ENCODE data around the gene SH2D4B. TPM values are rescaled to one million over a fixed set of nuclear protein-coding genes. Genes with fewer than 3 reads are reported as not detected.

Gene SH2D4B
- total and polyA plus RNA-seq, 3 experiments from 2014 or later, result 0.11 to 0.13 TPM; not detected in 1

DNA sequence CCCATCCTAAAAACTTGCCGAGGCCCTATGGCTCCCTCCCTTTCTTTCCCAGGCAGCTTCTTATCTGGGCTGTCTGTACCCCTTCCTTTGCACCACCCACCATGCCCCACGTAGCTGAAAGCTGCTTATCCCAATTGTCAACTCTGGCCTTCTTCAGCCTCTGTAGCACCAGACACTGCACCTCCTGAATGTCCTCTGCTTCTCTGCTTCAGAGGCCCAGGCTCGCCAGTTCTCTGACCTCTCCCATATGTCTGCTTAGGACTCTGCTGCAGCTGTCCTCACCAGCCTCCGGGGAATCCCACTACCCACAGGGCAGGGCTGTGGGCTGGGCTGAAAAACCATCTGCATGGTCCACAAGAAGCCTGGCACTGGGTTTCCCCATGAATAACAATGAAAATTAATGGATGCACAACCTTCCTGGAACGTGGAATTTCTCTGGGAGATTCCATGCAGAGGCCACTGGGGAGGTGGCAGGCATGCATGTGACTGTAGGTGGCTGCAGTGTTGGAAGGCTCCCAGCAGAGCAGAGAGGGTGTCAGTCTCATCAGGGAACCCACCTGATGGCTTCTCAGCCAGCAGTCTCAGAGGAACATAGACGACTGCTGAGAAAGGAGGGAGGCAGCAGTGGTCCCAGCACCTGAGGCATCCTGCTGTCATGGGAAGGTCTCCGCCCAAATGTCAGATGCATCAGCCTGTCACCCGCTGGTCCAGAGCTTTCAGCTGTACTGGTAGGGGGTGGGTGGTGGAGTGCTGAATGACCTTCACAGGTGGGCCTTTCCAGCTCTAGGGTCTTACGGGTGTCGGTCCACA is 16.8 kb upstream of the SH2D4B start:
- no peaks in the 10 kb centered on the region for H3K27me3 ChIP-seq (ENCODE audit: insufficient read depth, low read length, poor library complexity, severe bottlenecking)
- H3K4me3 ChIP-seq (ENCODE audit: low read length), result no peak overlapping the region
- peaks cover 25% of the 10 kb centered on the region for H3K4me1 ChIP-seq (ENCODE audit: insufficient read depth, low read length)
- ChIA-PET POLR2A (no interaction called here), CTCF (interaction anchor here (1.1 to 2.8 kb wide), 2 partner anchors 9 to 16 kb away, joined by 3 to 11 read pairs; no protein-coding TSS in a partner anchor)
- H3K27ac ChIP-seq (ENCODE audit: low read depth, low read length), result no peak overlapping the region
- no peaks in the 10 kb centered on the region for H3K9me3 Mint-ChIP-seq
- peaks cover 0 to 1% of the 10 kb centered on the region in 2 donors for H3K27me3 Mint-ChIP-seq
- peaks cover 24% of the 10 kb centered on the region for H3K36me3 ChIP-seq (ENCODE audit: insufficient read depth, low read length)
- no peak overlapping the region for H3K4me3 Mint-ChIP-seq
- H3K27ac Mint-ChIP-seq, result peak overlapping the region in 6 of 8 donors; percentile 43 to 85 (median 62)
- no peaks in the 10 kb centered on the region for H3K9me3 ChIP-seq (ENCODE audit: low read length)
- peak in 1 of 5 donors; percentile 18 for DNase-seq
- peaks cover 0 to 63% (median 6%) of the 10 kb centered on the region in 3 donors for H3K36me3 Mint-ChIP-seq
- peaks cover 29 to 48% (median 48%) of the 10 kb centered on the region in 3 donors for H3K4me1 Mint-ChIP-seq

DNA sequence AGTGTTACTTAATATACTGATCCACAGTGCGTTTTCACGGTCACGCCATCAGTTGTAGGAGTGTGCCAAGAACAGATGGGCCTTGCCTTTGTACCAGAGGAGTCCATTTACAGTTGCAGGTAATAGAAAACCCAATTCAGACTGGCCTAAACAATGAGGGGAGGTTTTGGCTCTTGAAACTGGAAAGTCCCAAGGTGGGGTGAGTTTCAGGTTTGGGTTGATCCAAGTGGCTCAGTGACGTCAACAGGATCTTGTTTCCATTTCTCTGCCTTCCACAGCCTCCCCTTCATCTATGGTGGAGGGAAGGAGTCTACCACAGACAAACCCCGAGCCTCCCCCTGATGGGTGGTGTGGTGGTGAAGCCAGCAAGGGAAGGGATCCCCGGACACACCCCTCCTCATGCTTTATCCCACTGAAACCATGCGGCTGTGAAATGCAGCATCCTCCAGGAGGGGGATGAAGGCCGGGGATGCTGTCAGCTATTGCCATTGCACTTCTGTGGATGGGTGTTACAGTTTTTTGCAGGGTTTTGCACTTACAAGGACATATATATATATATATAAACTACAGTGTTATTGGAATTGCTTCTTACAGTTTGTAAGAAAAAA is 14.8 kb upstream of the SH2D4B start:
- Mint-ChIP-seq H3K27ac (peak overlapping the region in 6 of 8 donors; percentile 47 to 89 (median 73)), H3K9me3 (no peaks in the 10 kb centered on the region), H3K27me3 (peaks cover 0 to 1% of the 10 kb centered on the region in 2 donors), H3K36me3 (peaks cover 0 to 43% (median 2%) of the 10 kb centered on the region in 3 donors), H3K4me1 (peaks cover 39 to 62% (median 61%) of the 10 kb centered on the region in 3 donors), H3K4me3 (no peak overlapping the region)
- Histone ChIP-seq H3K27ac (ENCODE audit: low read depth, low read length) (no peak overlapping the region), H3K36me3 (ENCODE audit: insufficient read depth, low read length) (peaks cover 9% of the 10 kb centered on the region), H3K27me3 (ENCODE audit: insufficient read depth, low read length, poor library complexity, severe bottlenecking) (no peaks in the 10 kb centered on the region), H3K9me3 (ENCODE audit: low read length) (no peaks in the 10 kb centered on the region), H3K4me1 (ENCODE audit: insufficient read depth, low read length) (peaks cover 45% of the 10 kb centered on the region), H3K4me3 (ENCODE audit: low read length) (no peak overlapping the region)
- ChIA-PET CTCF (interaction anchor here (1.2 kb wide), 1 partner anchor 11 kb away, joined by 4 read pairs; no protein-coding TSS in a partner anchor), POLR2A (interaction anchor here (0.7 kb wide), 1 partner anchor 14 kb away, joined by 7 read pairs; no protein-coding TSS in a partner anchor)
- no peak for DNase-seq

DNA sequence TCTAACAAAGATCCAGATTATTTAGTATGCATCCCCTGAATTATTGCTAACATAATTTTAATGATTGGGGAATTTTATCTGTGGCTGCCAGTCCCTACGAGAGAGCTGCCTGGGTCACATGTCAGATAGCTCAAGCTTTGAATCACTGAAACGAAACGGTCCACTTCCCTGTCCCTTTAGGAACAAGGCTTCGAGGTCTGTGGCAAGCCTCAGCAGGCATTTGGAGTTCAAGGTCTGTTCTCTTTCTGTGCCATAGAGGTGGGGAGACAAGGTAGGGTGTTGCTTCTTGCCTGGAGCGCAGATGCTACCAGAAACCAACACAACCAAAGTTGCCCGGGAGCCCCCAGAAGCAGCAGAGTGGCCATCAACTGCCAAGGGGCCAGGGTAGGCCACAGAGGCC is 13.9 kb upstream of the SH2D4B start:
- H3K36me3 Mint-ChIP-seq, result peaks cover 0 to 39% (median under 1%) of the 10 kb centered on the region in 3 donors
- Histone ChIP-seq H3K9me3 (ENCODE audit: low read length) (no peaks in the 10 kb centered on the region), H3K36me3 (ENCODE audit: insufficient read depth, low read length) (no peaks in the 10 kb centered on the region), H3K27me3 (ENCODE audit: insufficient read depth, low read length, poor library complexity, severe bottlenecking) (no peaks in the 10 kb centered on the region), H3K4me3 (ENCODE audit: low read length) (no peak overlapping the region), H3K4me1 (ENCODE audit: insufficient read depth, low read length) (peaks cover 54% of the 10 kb centered on the region), H3K27ac (ENCODE audit: low read depth, low read length) (no peak overlapping the region)
- H3K9me3 Mint-ChIP-seq, result no peaks in the 10 kb centered on the region
- no peaks in the 10 kb centered on the region for H3K27me3 Mint-ChIP-seq
- CTCF ChIA-PET, result interaction anchor here (1.2 kb wide), 2 partner anchors 8 to 12 kb away, joined by 3 to 4 read pairs; no protein-coding TSS in a partner anchor
- POLR2A ChIA-PET, result interaction anchor here (0.6 kb wide), 1 partner anchor 31 kb away, joined by 3 read pairs; no protein-coding TSS in a partner anchor
- peaks cover 46 to 69% (median 68%) of the 10 kb centered on the region in 3 donors for H3K4me1 Mint-ChIP-seq
- no peak for DNase-seq
- no peak overlapping the region for H3K4me3 Mint-ChIP-seq
- H3K27ac Mint-ChIP-seq, result peak overlapping the region in 7 of 8 donors; percentile 9 to 89 (median 63)

- H3K4me1 ChIP-seq (ENCODE audit: insufficient read depth, low read length), result peaks cover 60% of the 10 kb centered on the region
- Mint-ChIP-seq H3K4me1 (peaks cover 47 to 71% (median 71%) of the 10 kb centered on the region in 3 donors), H3K4me3 (no peak overlapping the region), H3K36me3 (peaks cover 0 to 36% (median 0%) of the 10 kb centered on the region in 3 donors), H3K27ac (peak overlapping the region in 7 of 8 donors; percentile 34 to 85 (median 63)), H3K27me3 (no peaks in the 10 kb centered on the region), H3K9me3 (no peaks in the 10 kb centered on the region)
- POLR2A ChIA-PET, result interaction anchor here (0.6 kb wide), 1 partner anchor 31 kb away, joined by 3 read pairs; no protein-coding TSS in a partner anchor
- no peak for DNase-seq
- H3K4me3 ChIP-seq (ENCODE audit: low read length), result no peak overlapping the region
- no peaks in the 10 kb centered on the region for H3K27me3 ChIP-seq (ENCODE audit: insufficient read depth, low read length, poor library complexity, severe bottlenecking)
- H3K27ac ChIP-seq (ENCODE audit: low read depth, low read length), result no peak overlapping the region
- H3K36me3 ChIP-seq (ENCODE audit: insufficient read depth, low read length), result no peaks in the 10 kb centered on the region
- CTCF ChIA-PET, result interaction anchor here (1.2 to 2.4 kb wide), 4 partner anchors 9 to 78 kb away, joined by 3 to 6 read pairs (median 4); no protein-coding TSS in a partner anchor
- no peaks in the 10 kb centered on the region for H3K9me3 ChIP-seq (ENCODE audit: low read length)
Observed at GRCh38 chr10:80524190-80524909, 13.4 kb upstream of the SH2D4B start.

DNA sequence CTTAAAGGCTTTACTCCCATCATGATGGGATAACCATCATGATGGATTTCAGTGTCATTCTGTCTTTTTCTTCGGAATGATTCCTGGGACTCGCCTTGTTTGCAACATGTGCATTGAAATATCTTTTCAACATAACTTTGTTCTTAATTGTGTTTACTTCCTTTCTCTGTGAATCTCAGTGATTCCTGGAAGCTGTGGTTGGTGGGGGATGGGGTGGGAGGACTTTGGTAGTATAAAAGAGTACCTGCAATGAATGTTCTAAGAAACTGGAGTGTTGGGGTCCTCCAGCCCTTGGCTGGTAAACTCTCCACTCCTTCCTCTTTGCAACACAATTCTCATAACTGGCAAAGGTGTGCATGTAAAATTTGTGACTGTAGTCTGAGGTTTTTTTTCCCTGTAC is 11.5 kb upstream of the SH2D4B start:
- H3K4me3 ChIP-seq (ENCODE audit: low read length), result no peak overlapping the region
- Mint-ChIP-seq H3K36me3 (peaks cover 0 to 19% (median 0%) of the 10 kb centered on the region in 3 donors), H3K27ac (peak overlapping the region in 7 of 8 donors; percentile 1 to 96 (median 69)), H3K27me3 (no peaks in the 10 kb centered on the region), H3K4me1 (peaks cover 61 to 81% (median 79%) of the 10 kb centered on the region in 3 donors), H3K9me3 (no peaks in the 10 kb centered on the region), H3K4me3 (peak overlapping the region in 5 of 7 donors; percentile 6 to 70 (median 27))
- no peak for DNase-seq
- no peaks in the 10 kb centered on the region for H3K36me3 ChIP-seq (ENCODE audit: insufficient read depth, low read length)
- no peak overlapping the region for H3K27ac ChIP-seq (ENCODE audit: low read depth, low read length)
- POLR2A ChIA-PET, result no interaction called here
- no peaks in the 10 kb centered on the region for H3K9me3 ChIP-seq (ENCODE audit: low read length)
- H3K27me3 ChIP-seq (ENCODE audit: insufficient read depth, low read length, poor library complexity, severe bottlenecking), result no peaks in the 10 kb centered on the region
- CTCF ChIA-PET, result interaction anchor here (1.5 to 2.4 kb wide), 2 partner anchors 21 to 69 kb away, joined by 3 to 6 read pairs; no protein-coding TSS in a partner anchor
- H3K4me1 ChIP-seq (ENCODE audit: insufficient read depth, low read length), result peaks cover 77% of the 10 kb centered on the region

DNA sequence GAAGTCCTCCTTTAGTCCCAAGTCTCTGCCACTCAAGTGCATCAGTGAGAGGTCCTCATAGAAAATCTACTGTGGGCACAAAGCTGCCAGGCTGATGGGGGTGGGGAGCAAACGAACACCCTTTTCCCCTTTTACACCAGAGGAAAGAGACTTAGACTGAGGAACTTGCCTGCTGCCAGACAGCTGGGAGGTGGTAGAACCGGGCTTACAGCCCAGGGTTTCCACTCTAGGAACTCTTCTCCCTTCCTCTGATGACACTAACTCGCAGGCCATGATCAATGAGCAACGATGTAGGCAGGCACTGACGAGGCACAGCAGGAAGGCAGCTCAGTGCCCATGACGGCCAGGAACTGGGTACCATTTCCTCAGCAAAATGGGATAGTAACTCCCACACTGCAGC is 11.0 kb upstream of the SH2D4B start:
- H3K36me3 ChIP-seq (ENCODE audit: insufficient read depth, low read length), result no peaks in the 10 kb centered on the region
- H3K27me3 ChIP-seq (ENCODE audit: insufficient read depth, low read length, poor library complexity, severe bottlenecking), result no peaks in the 10 kb centered on the region
- peak overlapping the region; percentile 1 to 90 (median 59) for H3K27ac Mint-ChIP-seq
- no peaks in the 10 kb centered on the region for H3K9me3 ChIP-seq (ENCODE audit: low read length)
- peak in 1 of 5 donors; percentile 22 for DNase-seq
- no peaks in the 10 kb centered on the region for H3K27me3 Mint-ChIP-seq
- H3K4me1 Mint-ChIP-seq, result peaks cover 66 to 86% (median 84%) of the 10 kb centered on the region in 3 donors
- H3K4me1 ChIP-seq (ENCODE audit: insufficient read depth, low read length), result peaks cover 82% of the 10 kb centered on the region
- H3K9me3 Mint-ChIP-seq, result no peaks in the 10 kb centered on the region
- ChIA-PET POLR2A (no interaction called here), CTCF (interaction anchor here (1.5 to 2.4 kb wide), 3 partner anchors 21 to 82 kb away, joined by 3 to 6 read pairs (median 5); no protein-coding TSS in a partner anchor)
- H3K4me3 ChIP-seq (ENCODE audit: low read length), result no peak overlapping the region
- peak overlapping the region in 4 of 7 donors; percentile 24 to 70 (median 30) for H3K4me3 Mint-ChIP-seq
- H3K27ac ChIP-seq (ENCODE audit: low read depth, low read length), result no peak overlapping the region
- H3K36me3 Mint-ChIP-seq, result peaks cover 0 to 16% (median 0%) of the 10 kb centered on the region in 3 donors

DNA sequence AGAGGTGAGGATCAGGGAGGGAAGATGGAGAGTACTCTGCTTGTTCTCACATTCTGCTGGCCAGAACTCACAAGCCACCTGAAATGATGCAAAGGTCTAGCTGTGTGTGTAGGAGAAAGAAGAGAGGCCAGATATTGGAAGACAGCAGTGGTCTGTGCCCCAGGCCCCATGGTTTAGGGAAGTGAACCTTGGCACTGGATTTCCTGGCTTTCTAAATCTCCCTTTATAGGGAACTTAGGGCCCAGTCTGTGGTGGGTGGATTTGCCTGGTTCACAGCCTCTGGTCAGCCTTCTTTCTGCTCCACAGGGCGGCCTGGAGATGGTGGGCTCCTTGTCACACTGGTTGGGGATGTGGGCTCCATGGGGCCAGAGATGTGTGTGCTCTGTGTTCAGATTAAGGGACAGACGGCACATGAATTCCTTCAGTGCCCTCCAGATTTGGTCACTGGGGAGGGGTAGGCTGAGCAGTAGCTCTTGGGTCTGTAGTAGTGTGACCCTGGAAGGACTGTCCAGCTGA is 9.5 kb upstream of the SH2D4B start:
- H3K36me3 ChIP-seq (ENCODE audit: insufficient read depth, low read length), result no peaks in the 10 kb centered on the region
- no peak overlapping the region for H3K27ac ChIP-seq (ENCODE audit: low read depth, low read length)
- no peaks in the 10 kb centered on the region for H3K9me3 Mint-ChIP-seq
- H3K4me3 ChIP-seq (ENCODE audit: low read length), result no peak overlapping the region
- CTCF ChIA-PET, result interaction anchor here (1.1 to 2.1 kb wide), 3 partner anchors 17 to 83 kb away, joined by 3 to 5 read pairs (median 3); no protein-coding TSS in a partner anchor
- POLR2A ChIA-PET, result interaction anchor here (0.7 to 1.0 kb wide), 2 partner anchors 61 to 120 kb away, joined by 3 read pairs; partner anchors contain the start of gene PRXL2A
- H3K27ac Mint-ChIP-seq, result peak overlapping the region in 6 of 8 donors; percentile 43 to 96 (median 64)
- H3K36me3 Mint-ChIP-seq, result peaks cover 0 to 13% (median 0%) of the 10 kb centered on the region in 3 donors
- no peaks in the 10 kb centered on the region for H3K9me3 ChIP-seq (ENCODE audit: low read length)
- peaks cover 87% of the 10 kb centered on the region for H3K4me1 ChIP-seq (ENCODE audit: insufficient read depth, low read length)
- peaks cover 74 to 92% (median 90%) of the 10 kb centered on the region in 3 donors for H3K4me1 Mint-ChIP-seq
- H3K27me3 ChIP-seq (ENCODE audit: insufficient read depth, low read length, poor library complexity, severe bottlenecking), result no peaks in the 10 kb centered on the region
- H3K4me3 Mint-ChIP-seq, result peak overlapping the region in 4 of 7 donors; percentile 28 to 60 (median 45)
- no peak for DNase-seq
- H3K27me3 Mint-ChIP-seq, result no peaks in the 10 kb centered on the region

Data from CD8-positive, alpha-beta memory T cell (primary cell).